Measurements from ENCODE around the gene NFE2L2.
A peak's percentile ranks its signal among the peaks of the same experiment; 100 is the strongest.
"Not testable (repeated sequence)": the region's sequence is repeated elsewhere in the genome, so short reads cannot be mapped to it uniquely, and the experiment has no call there.

Gene NFE2L2

GRCh38 chr2:177232098-177232704, 32.3 kb downstream of the NFE2L2 start:
- DNase-seq = no peak

- no peak for DNase-seq
Measured at GRCh38 chr2:177231270-177231669, 33.3 kb downstream of the NFE2L2 start.

GRCh38 chr2:177229442-177230242, 34.9 kb downstream of the NFE2L2 start:
- DNase-seq = no peak

GRCh38 chr2:177225965-177226360, 38.6 kb downstream of the NFE2L2 start:
- no peak for DNase-seq

GRCh38 chr2:177223436-177223835, 41.1 kb downstream of the NFE2L2 start:
- DNase-seq = not testable (repeated sequence)

GRCh38 chr2:177221970-177222369, 42.6 kb downstream of the NFE2L2 start:
- no peak for DNase-seq

GRCh38 chr2:177221534-177221933, 43.0 kb downstream of the NFE2L2 start:
- DNase-seq = no peak

- not testable (repeated sequence) for DNase-seq
Measured at GRCh38 chr2:177219787-177220186, 44.7 kb downstream of the NFE2L2 start.

GRCh38 chr2:177217247-177217843, 47.2 kb downstream of the NFE2L2 start:
- no peak for DNase-seq

- peak; percentile 81 for DNase-seq
Measured at GRCh38 chr2:177212891-177213856, 51.4 kb downstream of the NFE2L2 start.

GRCh38 chr2:177212106-177212890, 52.2 kb downstream of the NFE2L2 start, which contains the start of gene HNRNPA3:
Gene HNRNPA3, plus strand, starts transcription at chr2:177212794. Its CDS starts 6 bp downstream, at chr2:177212800.
- peak; percentile 98 for DNase-seq

GRCh38 chr2:177211576-177212105, 52.9 kb downstream of the NFE2L2 start:
- DNase-seq = no peak

GRCh38 chr2:177211169-177211568, 53.4 kb downstream of the NFE2L2 start:
- no peak for DNase-seq

GRCh38 chr2:177207101-177207500, 57.4 kb downstream of the NFE2L2 start:
- no peak for DNase-seq

GRCh38 chr2:177204417-177204816, 60.1 kb downstream of the NFE2L2 start:
- DNase-seq = no peak

- no peak for DNase-seq
Measured at GRCh38 chr2:177201919-177202346, 62.6 kb downstream of the NFE2L2 start.

- not testable (repeated sequence) for DNase-seq
Measured at GRCh38 chr2:177200419-177200818, 64.1 kb downstream of the NFE2L2 start.

- no peak for DNase-seq
Measured at GRCh38 chr2:177195194-177195593, 69.3 kb downstream of the NFE2L2 start.

GRCh38 chr2:177193240-177193639, 71.3 kb downstream of the NFE2L2 start:
- no peak for DNase-seq

GRCh38 chr2:177192788-177193187, 71.7 kb downstream of the NFE2L2 start:
- no peak for DNase-seq

- DNase-seq = no peak
Measured at GRCh38 chr2:177190941-177191340, 73.6 kb downstream of the NFE2L2 start.
